Epithelial cell of proximal tubule (primary cell): ENCODE measurements around the gene TMEM176B. TPM values are rescaled to one million over a fixed set of nuclear protein-coding genes. Genes with fewer than 3 reads are reported as not detected.
"Not testable (repeated sequence)": the region's sequence is repeated elsewhere in the genome, so short reads cannot be mapped to it uniquely, and the experiment has no call there.

Source experiments
- DNase-seq: peaks from one replicate; pipeline ENCODE4 v3.0.0-alpha.2; 2011; ENCODE audit warnings: low read depth
- H3K4me3 ChIP-seq: 2 replicates; pipeline ENCODE4 v1.5.1; 2011; ENCODE audit warnings: low read depth, mild to moderate bottlenecking, low read length
- total RNA-seq: library from RNA; depleted of rRNA; stranded (reverse); fragments of >200 nt; gene quantifications from 2 replicates; pipeline ENCODE4 v1.2.3, GENCODE V29; 2015
- TF ChIP-seq, protein P1 (sequence below): conservative IDR thresholded peaks from 2 replicates; pipeline ENCODE4 v1.5.1; 2012; ENCODE audit warnings: low read depth, mild to moderate bottlenecking, low read length

TMEM176B gene
- total RNA-seq, 1 donor from 2014 or later: 1.7 TPM

DNA sequence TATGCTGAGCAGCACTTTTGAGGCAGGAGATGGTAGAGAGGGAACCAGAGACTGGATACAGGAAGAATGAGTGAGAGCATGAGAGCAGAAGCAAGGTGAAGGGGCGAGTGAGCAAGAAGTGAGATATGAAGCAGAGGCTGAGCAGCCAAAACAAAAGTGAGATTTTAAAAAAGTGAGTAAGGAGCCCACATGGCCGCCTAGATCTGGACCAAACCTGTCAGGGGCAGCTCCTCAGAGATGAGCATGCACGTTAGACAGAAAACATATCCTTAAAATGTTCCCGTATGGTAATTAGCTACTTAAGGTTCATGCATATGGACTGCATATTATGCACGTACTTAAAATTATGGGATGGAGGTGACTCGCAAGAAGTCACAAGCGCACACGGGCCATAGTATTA, 22.9 kb upstream of the TMEM176B start:
- no peak overlapping the region for H3K4me3 ChIP-seq
- DNase-seq: no peak
- TF ChIP-seq, protein P1, sequence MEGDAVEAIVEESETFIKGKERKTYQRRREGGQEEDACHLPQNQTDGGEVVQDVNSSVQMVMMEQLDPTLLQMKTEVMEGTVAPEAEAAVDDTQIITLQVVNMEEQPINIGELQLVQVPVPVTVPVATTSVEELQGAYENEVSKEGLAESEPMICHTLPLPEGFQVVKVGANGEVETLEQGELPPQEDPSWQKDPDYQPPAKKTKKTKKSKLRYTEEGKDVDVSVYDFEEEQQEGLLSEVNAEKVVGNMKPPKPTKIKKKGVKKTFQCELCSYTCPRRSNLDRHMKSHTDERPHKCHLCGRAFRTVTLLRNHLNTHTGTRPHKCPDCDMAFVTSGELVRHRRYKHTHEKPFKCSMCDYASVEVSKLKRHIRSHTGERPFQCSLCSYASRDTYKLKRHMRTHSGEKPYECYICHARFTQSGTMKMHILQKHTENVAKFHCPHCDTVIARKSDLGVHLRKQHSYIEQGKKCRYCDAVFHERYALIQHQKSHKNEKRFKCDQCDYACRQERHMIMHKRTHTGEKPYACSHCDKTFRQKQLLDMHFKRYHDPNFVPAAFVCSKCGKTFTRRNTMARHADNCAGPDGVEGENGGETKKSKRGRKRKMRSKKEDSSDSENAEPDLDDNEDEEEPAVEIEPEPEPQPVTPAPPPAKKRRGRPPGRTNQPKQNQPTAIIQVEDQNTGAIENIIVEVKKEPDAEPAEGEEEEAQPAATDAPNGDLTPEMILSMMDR: no peak

- no peak for DNase-seq
- no peak overlapping the region for H3K4me3 ChIP-seq
- TF ChIP-seq, protein P1: peak; percentile 30
Observed at GRCh38 chr7:150820578-150821198, 20.5 kb upstream of the TMEM176B start.

DNA sequence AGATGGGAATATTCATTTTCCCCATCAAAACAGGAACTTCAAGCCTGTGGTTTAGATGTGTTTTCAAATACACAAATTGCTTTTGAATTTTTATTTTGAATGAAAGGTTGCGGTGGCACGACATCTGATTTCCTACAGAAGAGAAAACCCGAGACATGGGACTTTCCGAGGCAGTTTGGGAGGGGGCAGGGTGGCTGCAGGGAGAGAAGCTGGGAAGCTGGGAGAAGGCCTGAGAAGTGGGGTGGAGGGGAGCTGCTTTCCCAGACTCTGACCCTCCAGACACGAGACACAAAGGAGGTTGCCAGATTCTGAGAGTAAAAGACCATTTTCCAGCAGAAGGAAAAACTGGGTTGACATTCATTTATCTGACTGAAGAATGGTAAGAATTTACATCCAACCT, 20.0 kb upstream of the TMEM176B start:
- DNase-seq: peak; percentile 23
- no peak overlapping the region for H3K4me3 ChIP-seq
- TF ChIP-seq, protein P1: no peak

- no peak for DNase-seq
- TF ChIP-seq, protein P1: no peak
- H3K4me3 ChIP-seq: no peak overlapping the region
Observed at GRCh38 chr7:150818971-150819370, 18.8 kb upstream of the TMEM176B start.

- no peak overlapping the region for H3K4me3 ChIP-seq
- TF ChIP-seq, protein P1: no peak
- no peak for DNase-seq
Observed at GRCh38 chr7:150814328-150815001, 14.3 kb upstream of the TMEM176B start.

DNA sequence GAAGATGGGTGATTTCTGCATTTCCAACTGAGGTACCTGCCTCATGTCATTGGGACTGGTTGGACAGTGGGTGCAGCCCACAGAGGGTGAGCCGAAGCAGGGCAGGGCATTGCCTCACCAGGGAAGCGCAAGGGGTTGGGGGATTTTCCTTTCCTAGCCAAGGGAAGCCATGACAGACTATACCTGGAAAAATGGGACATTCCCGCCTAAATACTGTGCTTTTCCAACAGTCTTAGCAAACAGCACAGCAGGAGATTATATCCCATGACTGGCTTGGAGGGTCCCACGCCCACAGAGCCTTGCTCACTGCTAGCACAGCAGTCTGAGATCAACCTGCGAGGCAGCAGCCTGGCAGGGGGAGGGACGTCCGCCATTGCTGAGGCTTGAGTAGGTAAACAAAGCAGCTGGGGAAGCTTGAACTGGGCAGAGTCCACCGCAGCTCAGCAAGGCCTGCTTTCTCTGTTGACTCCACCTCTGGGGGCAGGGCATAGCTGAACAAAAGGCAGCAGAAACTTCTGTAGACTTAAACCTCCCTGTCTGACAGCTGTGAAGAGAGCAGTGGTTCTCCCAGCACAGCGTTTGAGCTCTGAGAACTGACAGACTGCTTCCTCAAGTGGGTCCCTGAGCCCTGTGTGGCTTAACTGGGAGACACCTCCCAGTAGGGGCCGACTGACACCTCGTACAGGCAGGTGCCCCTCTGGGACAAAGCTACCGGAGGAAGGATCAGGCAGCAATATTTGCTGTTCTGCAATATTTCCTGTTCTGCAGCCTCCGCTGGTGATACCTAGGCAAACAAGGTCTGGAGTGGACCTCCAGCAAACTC, 7.7 kb upstream of the TMEM176B start:
- not testable (repeated sequence) for H3K4me3 ChIP-seq, DNase-seq

DNA sequence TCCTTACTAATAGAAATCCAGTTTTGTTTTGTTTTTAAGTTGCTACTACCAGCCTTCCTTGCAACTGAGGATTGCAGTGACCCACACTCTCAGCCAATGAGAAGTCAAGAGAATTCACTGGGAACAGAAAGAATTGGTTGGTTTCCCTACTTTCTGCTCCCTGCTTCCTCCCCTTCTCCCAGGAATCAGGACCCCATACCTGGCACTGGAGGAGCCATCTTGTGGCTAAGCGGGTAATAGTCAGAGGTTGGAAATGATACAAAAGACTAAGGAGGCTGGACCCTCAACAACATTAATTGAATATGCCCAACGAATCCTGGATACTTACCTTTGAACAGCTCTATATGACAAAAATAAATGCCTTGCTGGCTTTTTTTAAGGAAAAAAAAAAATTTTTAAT, 6.7 kb upstream of the TMEM176B start:
- TF ChIP-seq, protein P1: peak; percentile 11
- no peak overlapping the region for H3K4me3 ChIP-seq
- no peak for DNase-seq
